ENCODE measurements around the gene ABHD1.

GRCh38 chr2:27137322-27137935 lies 13.8 kb downstream of the ABHD1 start:
- no peak for TF ChIP-seq CTCF (IDR thresholded peaks at IDR 0.05)
- no peak for TF ChIP-seq POLR2A (IDR thresholded peaks at IDR 0.05)
- TF ChIP-seq POLR2AphosphoS5 (IDR thresholded peaks at IDR 0.05): no peak

All from sigmoid colon (tissue), 4 donors.